Measurements from ENCODE around the gene NACC1. TPM values are rescaled to one million over a fixed set of nuclear protein-coding genes. Genes with fewer than 3 reads are reported as not detected.

Gene NACC1
- total RNA-seq (ENCODE audit: insufficient read depth, low replicate concordance), result 15.6 TPM

- peak; percentile 92 for DNase-seq (ENCODE audit: low spot score)
These were observed at the start of gene NACC1 for GRCh38 chr19:13117772-13118423. Gene NACC1 (plus strand): TSS chr19:13118264. CDS start chr19:13135208, 16,944 bp downstream.

- no peak for DNase-seq (ENCODE audit: low spot score)
These were observed 48.4 kb upstream of the NACC1 start for GRCh38 chr19:13069415-13070359.

- DNase-seq (ENCODE audit: low spot score), result no peak
These were observed 47.5 kb upstream of the NACC1 start for GRCh38 chr19:13070425-13071140.

- DNase-seq (ENCODE audit: low spot score), result no peak
These were observed 46.4 kb upstream of the NACC1 start for GRCh38 chr19:13071444-13072187.

- DNase-seq (ENCODE audit: low spot score), result no peak
These were observed 45.7 kb upstream of the NACC1 start for GRCh38 chr19:13072188-13072908.

- DNase-seq (ENCODE audit: low spot score), result no peak
These were observed 44.8 kb upstream of the NACC1 start for GRCh38 chr19:13073263-13073662.

- no peak for DNase-seq (ENCODE audit: low spot score)
These were observed 43.7 kb upstream of the NACC1 start for GRCh38 chr19:13074378-13074777.

- DNase-seq (ENCODE audit: low spot score), result no peak
These were observed 41.7 kb upstream of the NACC1 start for GRCh38 chr19:13076320-13076719.

- no peak for DNase-seq (ENCODE audit: low spot score)
These were observed 41.3 kb upstream of the NACC1 start for GRCh38 chr19:13076787-13077186.

GRCh38 chr19:13077240-13077639 lies 40.8 kb upstream of the NACC1 start:
- no peak for DNase-seq (ENCODE audit: low spot score)

- DNase-seq (ENCODE audit: low spot score), result no peak
These were observed 39.7 kb upstream of the NACC1 start for GRCh38 chr19:13078381-13078780.

GRCh38 chr19:13078897-13079541 lies 39.0 kb upstream of the NACC1 start:
- no peak for DNase-seq (ENCODE audit: low spot score)

GRCh38 chr19:13079542-13079986 lies 38.5 kb upstream of the NACC1 start:
- peak; percentile 95 for DNase-seq (ENCODE audit: low spot score)

- no peak for DNase-seq (ENCODE audit: low spot score)
These were observed 35.7 kb upstream of the NACC1 start for GRCh38 chr19:13082192-13083007.

GRCh38 chr19:13083008-13083404 lies 35.1 kb upstream of the NACC1 start:
- DNase-seq (ENCODE audit: low spot score), result no peak

GRCh38 chr19:13083627-13084026 lies 34.4 kb upstream of the NACC1 start:
- no peak for DNase-seq (ENCODE audit: low spot score)

GRCh38 chr19:13085666-13086065 lies 32.4 kb upstream of the NACC1 start:
- no peak for DNase-seq (ENCODE audit: low spot score)

GRCh38 chr19:13086341-13086740 lies 31.7 kb upstream of the NACC1 start:
- DNase-seq (ENCODE audit: low spot score), result no peak

- no peak for DNase-seq (ENCODE audit: low spot score)
These were observed 30.8 kb upstream of the NACC1 start for GRCh38 chr19:13087295-13087694.

Data from umbilical cord (tissue), 2 donors.